H1 (cell line): Measurements from ENCODE around the gene KLHL41. TPM values are rescaled to one million over a fixed set of nuclear protein-coding genes. Genes with fewer than 3 reads are reported as not detected.

Source experiments
- CTCF ChIA-PET: fragments of 300-600 bp; sonication (Branson Sonifier 250); formaldehyde crosslinking; loops from one replicate; lab custom pipeline; 2021; ENCODE audit not compliant: partially characterized antibody; lab: Charles Lee
- POLR2A ChIA-PET: fragments of 300-600 bp; sonication (Branson Sonifier 250); formaldehyde crosslinking; loops from one replicate; lab custom pipeline; 2021; ENCODE audit warnings: inconsistent platforms; ENCODE audit not compliant: partially characterized antibody; lab: Charles Lee
- DNase-seq, 2 experiments: peaks; one replicate each; pipeline versions ENCODE4 v3.0.0 to v3.0.0-alpha.2; 2010 to 2022; ENCODE audit warnings: low spot score in 2 of 2, low read depth in 1 of 2, mixed read lengths in 1 of 2
- FAIRE-seq: peaks from 2 replicates; lab custom pipeline; 2011; peaks lifted over from hg19 to GRCh38; lab: Jason Lieb, UNC
- H2AFZ ChIP-seq: 2 replicates; pipeline ENCODE4 v1.8.1; 2012; ENCODE audit warnings: low read length, inconsistent platforms
- H2AK5ac ChIP-seq: 2 replicates; pipeline ENCODE4 v1.6.1; 2013; ENCODE audit warnings: low read depth, low read length
- H2BK120ac ChIP-seq: replicated peaks from 2 replicates; pipeline ENCODE3; 2013; ENCODE audit warnings: low read depth, low read length, inconsistent platforms
- H2BK12ac ChIP-seq: 2 replicates; pipeline ENCODE4 v1.6.1; 2013; ENCODE audit warnings: low read depth, low read length
- H2BK15ac ChIP-seq: 2 replicates; pipeline ENCODE4 v1.6.1; 2013; ENCODE audit warnings: low read length
- H2BK20ac ChIP-seq: 2 replicates; pipeline ENCODE4 v1.6.1; 2013; ENCODE audit warnings: low read length
- H2BK5ac ChIP-seq: 2 replicates; pipeline ENCODE4 v1.6.1; 2013; ENCODE audit warnings: low read depth, low read length
- H3K14ac ChIP-seq: 2 replicates; pipeline ENCODE4 v1.6.1; 2013; ENCODE audit warnings: inconsistent platforms; ENCODE audit not compliant: insufficient read length
- H3K18ac ChIP-seq: 2 replicates; pipeline ENCODE4 v1.6.1; 2013; ENCODE audit warnings: low read length; ENCODE audit errors: extremely low read depth
- H3K23ac ChIP-seq: 2 replicates; pipeline ENCODE4 v1.6.1; 2013; ENCODE audit warnings: inconsistent platforms; ENCODE audit not compliant: insufficient read length
- H3K23me2 ChIP-seq: 2 replicates; pipeline ENCODE4 v1.6.1; 2013; ENCODE audit warnings: low read depth, low read length
- H3K27ac ChIP-seq: 2 replicates; pipeline ENCODE4 v1.6.1; 2011; ENCODE audit warnings: low read depth, low read length, inconsistent platforms
- H3K27me3 ChIP-seq, 4 experiments: replicated peaks in 1 of 4; 1 replicate in 1 of 4; 2 replicates in 3 of 4; pipeline versions ENCODE4 v1.6.1 to v1.8.1; 2011 to 2013; ENCODE audit warnings: low read length in 3 of 4, mild to moderate bottlenecking in 3 of 4, inconsistent platforms in 2 of 4, mixed read lengths in 2 of 4, moderate library complexity in 1 of 4; ENCODE audit not compliant: control insufficient read depth in 3 of 4, insufficient read depth in 3 of 4; ENCODE audit errors: extremely low read depth in 1 of 4
- H3K36me3 ChIP-seq, 4 experiments: 2 replicates each; pipeline versions ENCODE4 v1.6.1 to v1.8.1; 2011 to 2013; ENCODE audit warnings: mild to moderate bottlenecking in 4 of 4, low read length in 3 of 4, moderate library complexity in 2 of 4, control low read depth in 1 of 4, inconsistent platforms in 1 of 4; ENCODE audit not compliant: insufficient read depth in 4 of 4, control insufficient read depth in 2 of 4
- H3K4ac ChIP-seq: replicated peaks from 2 replicates; pipeline ENCODE3; 2013; ENCODE audit warnings: low read length, low read depth, mixed read lengths, inconsistent platforms; ENCODE audit not compliant: insufficient read length
- H3K4me1 ChIP-seq, 4 experiments: replicated peaks in 1 of 4; 1 replicate in 1 of 4; 2 replicates in 3 of 4; pipeline versions ENCODE4 v1.6.1 to v1.8.1; 2011 to 2013; ENCODE audit warnings: low read length in 3 of 4, inconsistent platforms in 2 of 4, mixed read lengths in 1 of 4; ENCODE audit not compliant: insufficient read depth in 4 of 4, control insufficient read depth in 3 of 4
- H3K4me2 ChIP-seq, 2 experiments: 2 replicates each; pipeline versions ENCODE4 v1.6.1 to v1.8.1; 2011 to 2013; ENCODE audit warnings: low read depth in 2 of 2, low read length in 2 of 2, control low read depth in 1 of 2, inconsistent platforms in 1 of 2, mild to moderate bottlenecking in 1 of 2; ENCODE audit not compliant: insufficient read depth in 1 of 2
- H3K4me3 ChIP-seq, 4 experiments: fragments of 200-600, 300-600 bp in 1 of 4; sonication (generic), shearing (Covaris generic), sonication (Bioruptor Twin) in 1 of 4; 2 replicates each; pipeline versions ENCODE4 v1.5.1 to v1.8.1; 2011 to 2016; ENCODE audit warnings: low read length in 4 of 4, low read depth in 3 of 4, control low read depth in 2 of 4, inconsistent platforms in 2 of 4, mild to moderate bottlenecking in 2 of 4, mixed read lengths in 1 of 4, moderate library complexity in 1 of 4; ENCODE audit not compliant: insufficient read depth in 2 of 4; ENCODE audit errors: extremely low read depth in 1 of 4
- H3K56ac ChIP-seq: replicated peaks from 2 replicates; pipeline ENCODE3; 2013; ENCODE audit warnings: low read depth, mild to moderate bottlenecking, mixed read lengths, low read length, inconsistent platforms; ENCODE audit not compliant: insufficient read length
- H3K79me1 ChIP-seq: 2 replicates; pipeline ENCODE4 v1.6.1; 2013; ENCODE audit warnings: low read depth, low read length, control low read depth
- H3K79me2 ChIP-seq, 2 experiments: 2 replicates each; pipeline versions ENCODE4 v1.6.1 to v1.8.1; 2012 to 2013; ENCODE audit warnings: low read length in 2 of 2, mild to moderate bottlenecking in 2 of 2, inconsistent platforms in 1 of 2; ENCODE audit not compliant: insufficient read depth in 2 of 2, control insufficient read depth in 1 of 2
- H3K9ac ChIP-seq, 4 experiments: replicated peaks in 1 of 4; 1 replicate in 1 of 4; 2 replicates in 3 of 4; pipeline versions ENCODE4 v1.6.1 to v1.8.1; 2011 to 2013; ENCODE audit warnings: low read depth in 3 of 4, low read length in 3 of 4, control low read depth in 2 of 4, mild to moderate bottlenecking in 2 of 4, moderate library complexity in 2 of 4, inconsistent platforms in 1 of 4; ENCODE audit errors: extremely low read depth in 1 of 4
- H3K9me3 ChIP-seq, 2 experiments: 2 replicates each; pipeline versions ENCODE4 v1.6.1 to v1.8.1; 2012 to 2013; ENCODE audit warnings: mild to moderate bottlenecking in 2 of 2, moderate library complexity in 2 of 2, control low read depth in 1 of 2, inconsistent platforms in 1 of 2, low read depth in 1 of 2, low read length in 1 of 2, mixed read lengths in 1 of 2; ENCODE audit not compliant: insufficient read depth in 2 of 2
- H4K20me1 ChIP-seq, 2 experiments: replicated peaks in 1 of 2; 2 replicates each; pipeline versions ENCODE3 to v1.8.1; 2011 to 2013; ENCODE audit warnings: inconsistent platforms in 2 of 2, low read length in 2 of 2, mild to moderate bottlenecking in 1 of 2; ENCODE audit not compliant: insufficient read depth in 2 of 2, control insufficient read depth in 1 of 2
- H4K5ac ChIP-seq: 2 replicates; pipeline ENCODE4 v1.6.1; 2013; ENCODE audit warnings: low read length, low read depth, mixed read lengths, inconsistent platforms; ENCODE audit not compliant: insufficient read length
- H4K8ac ChIP-seq: 2 replicates; pipeline ENCODE4 v1.8.0; 2013; ENCODE audit warnings: mild to moderate bottlenecking, moderate library complexity, low read length, inconsistent platforms; ENCODE audit not compliant: insufficient read depth; ENCODE audit errors: extremely low read depth
- H4K91ac ChIP-seq: replicated peaks from 2 replicates; pipeline ENCODE3; 2013; ENCODE audit warnings: low read length, mixed read lengths, inconsistent platforms; ENCODE audit not compliant: insufficient read length
- ASH2L ChIP-seq: fragments of 200-600, 300-600 bp; sonication (generic); IDR thresholded peaks from one replicate; pipeline ENCODE4 v1.7.1; 2017; ENCODE audit warnings: low read length
- NANOG ChIP-seq: IDR thresholded peaks from 2 replicates; pipeline ENCODE4 v1.6.1; 2011; ENCODE audit warnings: low read length, low read depth, mild to moderate bottlenecking, inconsistent platforms; ENCODE audit not compliant: insufficient read depth, poor library complexity, severe bottlenecking
- RXRA ChIP-seq: IDR thresholded peaks from 2 replicates; pipeline ENCODE4 v1.6.1; 2011; ENCODE audit warnings: low read depth, mild to moderate bottlenecking, low read length, moderate library complexity; ENCODE audit not compliant: insufficient read depth
- SP1 ChIP-seq: IDR thresholded peaks from 2 replicates; pipeline ENCODE4 v1.6.1; 2011; ENCODE audit warnings: low read depth, low read length
- polyA plus RNA-seq, 7 experiments: library from polyadenylated mRNA; depleted of rRNA in 3 of 7; stranded (reverse) in 5 of 7; unstranded in 2 of 7; fragments of >200 nt in 5 of 7; fragments of 200-250 nt in 2 of 7; gene quantifications; 1 replicate in 5 of 7; 2 replicates in 1 of 7; 4 replicates in 1 of 7; pipeline versions ENCODE4 v1.2.1 to v1.2.3, GENCODE V29; 2011 to 2013; ENCODE audit warnings: missing spikeins in 2 of 7, mixed read lengths in 2 of 7
- total RNA-seq: library from RNA; stranded (reverse); fragmentation: NEBNext Ultra II Directional; extraction: Animal tissue kit (Norgen Biotek cat#: 25700); gene quantifications from 2 replicates; pipeline ENCODE4 v1.2.1, GENCODE V29; 2021

KLHL41 gene
- total and polyA plus RNA-seq, 2 of the 8 experiments (the other 6 are each of a cell fraction or from before 2014, with no cell fraction given): not detected

GRCh38 chr2:169520896-169521295, 11.4 kb downstream of the KLHL41 start:
- H3K79me2 ChIP-seq: no peaks in the 10 kb centered on the region

More at GRCh38 chr2:169520896-169521295, 11.4 kb downstream of the KLHL41 start:
- TF ChIP-seq ASH2L: no peak
- TF ChIP-seq SP1: no peak
- no peak for TF ChIP-seq NANOG
- no peak for TF ChIP-seq RXRA
- Histone ChIP-seq H3K27ac (no peak overlapping the region), H3K18ac (no peak overlapping the region), H3K4me1 (no peaks in the 10 kb centered on the region), H2AFZ (no peak overlapping the region), H2AK5ac (no peak overlapping the region), H3K4ac (no peak overlapping the region), H3K23ac (no peak overlapping the region), H3K14ac (no peak overlapping the region), H3K23me2 (no peaks in the 10 kb centered on the region; the same call in 1 of the 2 replicates), H2BK120ac (no peak overlapping the region), H3K56ac (no peak overlapping the region), H3K9me3 (no peaks in the 10 kb centered on the region), H2BK15ac (no peak overlapping the region), H2BK20ac (no peak overlapping the region), H4K8ac (no peak overlapping the region), H3K27me3 (no peaks in the 10 kb centered on the region), H3K79me1 (no peaks in the 10 kb centered on the region), H3K4me3 (no peak overlapping the region), H3K4me2 (no peak overlapping the region), H2BK12ac (no peak overlapping the region), H4K20me1 (no peaks in the 10 kb centered on the region), H4K5ac (no peak overlapping the region), H2BK5ac (no peak overlapping the region), H3K36me3 (no peaks in the 10 kb centered on the region), H4K91ac (no peak overlapping the region), H3K9ac (no peak overlapping the region)
- DNase-seq (no peak), FAIRE-seq (no peak)
- POLR2A ChIA-PET: interaction anchor here (1.0 kb wide), 1 partner anchor 256 kb away, joined by 3 read pairs; no protein-coding TSS in a partner anchor
- CTCF ChIA-PET: interaction anchor here (0.9 to 2.3 kb wide), 4 partner anchors 10 to 68 kb away, joined by 3 to 10 read pairs (median 4); partner anchors contain the start of gene BBS5
